A673 (cell line): ENCODE results near the gene FAM24A. TPM values are rescaled to one million over a fixed set of nuclear protein-coding genes. Genes with fewer than 3 reads are reported as not detected.

ENCODE experiments used
- BruUV-seq: library from RNA; stranded (reverse); fragments of 400-500 nt; replicated peaks from 2 replicates; lab custom pipeline; 2021; lab: Mats Ljungman, UMichigan
- CTCF ChIA-PET: fragments of 300-600 bp; sonication (Branson Sonifier 250); formaldehyde crosslinking; loops from one replicate; lab custom pipeline; 2022; ENCODE audit warnings: antibody characterized with exemption; lab: Charles Lee
- POLR2A ChIA-PET: fragments of 300-600 bp; sonication (Branson Sonifier 250); formaldehyde crosslinking; loops from one replicate; lab custom pipeline; 2022; ENCODE audit warnings: antibody characterized with exemption; ENCODE audit not compliant: low non-redundant PET; lab: Charles Lee
- DNase-seq: peaks from one replicate; pipeline ENCODE4 v3.0.0-alpha.2; 2015; ENCODE audit warnings: low spot score
- H3K27ac ChIP-seq: fragments of 200-600 bp; sonication (generic); 2 replicates; pipeline ENCODE4 v1.5.1; 2016; ENCODE audit warnings: mixed run types, low read depth, mild to moderate bottlenecking, mixed read lengths, antibody characterized with exemption, low read length; ENCODE audit not compliant: poor library complexity, severe bottlenecking
- H3K27me3 ChIP-seq: fragments of 200-600 bp; sonication (generic); replicated peaks from 2 replicates; pipeline ENCODE4 v1.6.1; 2017; ENCODE audit warnings: mixed run types, low read depth, mild to moderate bottlenecking, mixed read lengths, antibody characterized with exemption, low read length; ENCODE audit not compliant: insufficient read depth, poor library complexity
- H3K36me3 ChIP-seq: fragments of 200-600 bp; sonication (generic); 2 replicates; pipeline ENCODE4 v1.6.1; 2016; ENCODE audit warnings: mixed run types, mild to moderate bottlenecking, mixed read lengths, antibody characterized with exemption, low read length; ENCODE audit not compliant: insufficient read depth, poor library complexity, severe bottlenecking
- H3K4me1 ChIP-seq: fragments of 200-600 bp; sonication (generic); 2 replicates; pipeline ENCODE4 v1.6.1; 2017; ENCODE audit warnings: mixed run types, mild to moderate bottlenecking, mixed read lengths, antibody characterized with exemption, low read length; ENCODE audit not compliant: insufficient read depth, poor library complexity, severe bottlenecking
- H3K4me3 ChIP-seq: fragments of 200-600 bp; sonication (generic); 2 replicates; pipeline ENCODE4 v1.5.1; 2016; ENCODE audit warnings: low read depth, mixed run types, mild to moderate bottlenecking, mixed read lengths, low read length; ENCODE audit not compliant: poor library complexity, severe bottlenecking
- H3K9me3 ChIP-seq: fragments of 200-600 bp; sonication (generic); 2 replicates; pipeline ENCODE4 v1.6.1; 2016; ENCODE audit warnings: mixed run types, low read depth, mild to moderate bottlenecking, mixed read lengths, antibody characterized with exemption, low read length; ENCODE audit not compliant: poor library complexity, severe bottlenecking
- EZH2 ChIP-seq: fragments of 200-600 bp; sonication (generic); IDR thresholded peaks from 2 replicates; pipeline ENCODE4 v1.6.1; 2017; ENCODE audit warnings: borderline replicate concordance, low read depth, mild to moderate bottlenecking, mixed read lengths, antibody characterized with exemption, low read length; ENCODE audit not compliant: poor library complexity, severe bottlenecking
- intact Hi-C: fragments of 100-400 bp; cut with micrococcal nuclease; formaldehyde crosslinking; loops from one replicate; pipeline ENCODE4 v1.10.0; 2022; ENCODE audit not compliant: unreplicated experiment
- total RNA-seq: library from RNA; stranded (reverse); gene quantifications from 2 replicates; pipeline ENCODE4 v1.2.3, GENCODE V29; 2021
- TF ChIP-seq, protein P1 (sequence below): fragments of 300-800, 200-600 bp; sonication (generic); conservative IDR thresholded peaks from 2 replicates; pipeline ENCODE4 v1.5.1; 2017; ENCODE audit warnings: low read depth, mild to moderate bottlenecking, antibody characterized with exemption, low read length, moderate library complexity, mixed read lengths

FAM24A gene
- total RNA-seq, 1 experiment from 2014 or later = not detected

DNA sequence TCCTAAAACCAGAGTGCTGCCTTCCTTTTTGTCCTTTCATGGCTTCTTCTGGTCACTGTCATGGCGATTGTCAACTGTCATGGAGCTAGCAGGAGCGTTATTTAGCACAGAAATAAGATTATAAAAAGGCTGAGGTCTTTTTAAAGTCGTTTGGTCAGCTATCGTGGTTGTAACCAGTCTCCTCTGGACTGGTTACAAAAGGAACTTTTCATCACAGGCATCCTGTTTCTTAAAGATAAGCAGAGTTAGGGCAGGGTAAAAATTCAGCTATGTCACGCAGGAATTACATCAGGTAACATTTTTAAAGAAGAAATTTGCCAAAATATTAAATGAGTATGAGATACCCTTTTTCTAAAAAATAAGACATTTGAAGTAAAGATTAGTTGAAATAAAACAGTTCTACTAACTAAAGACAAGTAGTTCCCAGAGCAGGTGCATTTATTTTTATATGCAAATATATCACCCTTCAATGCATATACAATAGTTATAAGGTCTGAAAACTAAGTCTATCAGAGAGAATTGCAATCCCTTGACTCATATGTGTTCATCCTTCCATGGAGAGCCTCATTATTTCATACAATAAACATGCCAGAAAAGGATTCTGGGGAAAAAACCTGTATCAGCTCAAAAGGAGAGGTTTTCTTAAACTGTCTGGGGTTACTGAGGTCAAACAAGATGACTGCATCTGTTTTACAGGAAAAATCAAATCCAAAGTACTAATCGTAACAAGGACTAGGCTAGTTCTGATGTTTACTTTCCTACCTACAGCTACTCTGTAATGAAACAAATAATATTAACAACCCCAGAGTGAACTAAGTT, 20.9 kb downstream of the FAM24A start:
- Histone ChIP-seq H3K27ac (no peak overlapping the region), H3K4me1 (no peaks in the 10 kb centered on the region), H3K36me3 (peaks cover 5% of the 10 kb centered on the region), H3K9me3 (no peaks in the 10 kb centered on the region), H3K4me3 (no peak overlapping the region), H3K27me3 (no peaks in the 10 kb centered on the region)
- intact Hi-C loops = no loop called here
- ChIA-PET CTCF (no interaction called here), POLR2A (no interaction called here)
- no peak for TF ChIP-seq EZH2
- TF ChIP-seq, protein P1, sequence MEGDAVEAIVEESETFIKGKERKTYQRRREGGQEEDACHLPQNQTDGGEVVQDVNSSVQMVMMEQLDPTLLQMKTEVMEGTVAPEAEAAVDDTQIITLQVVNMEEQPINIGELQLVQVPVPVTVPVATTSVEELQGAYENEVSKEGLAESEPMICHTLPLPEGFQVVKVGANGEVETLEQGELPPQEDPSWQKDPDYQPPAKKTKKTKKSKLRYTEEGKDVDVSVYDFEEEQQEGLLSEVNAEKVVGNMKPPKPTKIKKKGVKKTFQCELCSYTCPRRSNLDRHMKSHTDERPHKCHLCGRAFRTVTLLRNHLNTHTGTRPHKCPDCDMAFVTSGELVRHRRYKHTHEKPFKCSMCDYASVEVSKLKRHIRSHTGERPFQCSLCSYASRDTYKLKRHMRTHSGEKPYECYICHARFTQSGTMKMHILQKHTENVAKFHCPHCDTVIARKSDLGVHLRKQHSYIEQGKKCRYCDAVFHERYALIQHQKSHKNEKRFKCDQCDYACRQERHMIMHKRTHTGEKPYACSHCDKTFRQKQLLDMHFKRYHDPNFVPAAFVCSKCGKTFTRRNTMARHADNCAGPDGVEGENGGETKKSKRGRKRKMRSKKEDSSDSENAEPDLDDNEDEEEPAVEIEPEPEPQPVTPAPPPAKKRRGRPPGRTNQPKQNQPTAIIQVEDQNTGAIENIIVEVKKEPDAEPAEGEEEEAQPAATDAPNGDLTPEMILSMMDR = no peak
- DNase-seq = no peak
- BruUV-seq = no TSS peak

DNA sequence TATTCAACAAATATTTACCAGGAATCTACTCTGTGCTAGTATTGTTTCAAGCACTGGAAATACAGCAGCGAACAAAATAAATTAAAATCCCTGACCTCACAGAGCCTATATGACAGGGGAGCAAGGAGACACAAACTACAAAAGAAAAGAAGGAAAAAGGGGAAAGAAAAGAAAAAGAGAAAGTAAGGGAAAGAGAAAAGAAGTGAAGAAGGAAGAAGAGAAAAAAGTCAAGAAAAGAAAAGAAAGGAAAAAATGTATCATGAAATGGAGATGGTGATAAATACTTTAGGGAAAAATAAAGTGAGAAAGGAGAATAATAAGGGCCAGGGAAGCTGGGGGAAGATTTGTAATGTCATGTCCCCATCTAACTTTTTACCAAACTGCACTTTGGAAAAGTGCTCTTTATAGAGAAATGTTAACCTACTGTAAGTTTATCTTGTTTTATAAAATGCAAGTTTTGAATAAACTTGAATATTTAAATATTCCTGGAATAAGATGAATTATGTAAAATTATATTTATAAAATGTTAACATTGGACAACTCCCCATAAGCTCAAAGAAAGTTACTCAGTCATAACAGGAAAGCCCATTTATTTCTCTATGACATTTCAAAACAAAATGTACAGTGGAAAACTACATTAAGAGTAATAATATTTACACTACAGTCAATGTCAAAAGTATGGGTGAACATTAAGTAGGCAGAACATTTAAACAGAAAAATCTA, 28.9 kb downstream of the FAM24A start:
- CTCF ChIA-PET = no interaction called here
- no peak for TF ChIP-seq EZH2
- TF ChIP-seq, protein P1 = no peak
- Histone ChIP-seq H3K4me1 (no peaks in the 10 kb centered on the region), H3K36me3 (peaks cover 22% of the 10 kb centered on the region), H3K27me3 (no peaks in the 10 kb centered on the region), H3K4me3 (no peak overlapping the region), H3K9me3 (no peaks in the 10 kb centered on the region), H3K27ac (no peak overlapping the region)
- POLR2A ChIA-PET = no interaction called here
- DNase-seq = no peak
- BruUV-seq = no TSS peak
- intact Hi-C loops = no loop called here

DNA sequence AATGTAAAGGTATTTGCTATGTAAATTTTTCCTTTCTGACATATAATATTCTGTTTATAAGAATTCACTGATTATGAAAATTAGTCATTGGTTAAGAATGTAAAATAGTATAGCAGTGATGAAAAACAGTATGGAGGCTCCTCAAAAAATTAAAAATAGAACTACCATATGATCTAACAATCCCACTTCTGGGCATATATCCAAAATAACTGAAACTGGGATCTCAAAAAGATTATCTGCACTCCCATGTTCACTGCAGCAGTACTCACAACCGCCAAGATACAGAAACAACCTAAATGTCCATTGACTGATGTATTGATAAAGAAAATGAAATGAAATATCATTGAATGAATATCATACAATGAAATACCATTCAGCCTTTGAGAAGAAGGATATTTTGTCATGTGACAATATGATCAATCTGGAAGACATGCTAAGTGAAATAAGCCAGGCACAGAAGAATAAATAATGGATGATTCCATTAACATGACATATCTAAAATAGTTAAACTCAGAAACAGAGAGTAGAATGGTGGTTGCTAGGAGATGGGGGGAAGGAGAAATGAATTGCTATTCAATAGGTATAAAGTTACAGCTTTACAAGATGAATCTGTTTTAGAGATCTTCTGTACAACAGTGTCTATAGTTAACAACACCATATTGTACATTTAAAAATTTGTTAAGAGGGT, 29.6 kb downstream of the FAM24A start:
- Histone ChIP-seq H3K4me1 (no peaks in the 10 kb centered on the region), H3K4me3 (no peak overlapping the region), H3K27ac (no peak overlapping the region), H3K9me3 (no peaks in the 10 kb centered on the region), H3K27me3 (no peaks in the 10 kb centered on the region), H3K36me3 (peaks cover 22% of the 10 kb centered on the region)
- CTCF ChIA-PET = no interaction called here
- POLR2A ChIA-PET = no interaction called here
- peak; percentile 4 for DNase-seq
- intact Hi-C loops = no loop called here
- no TSS peak for BruUV-seq
- TF ChIP-seq EZH2 = no peak
